Measurements from ENCODE around the gene ZBTB20.
"Not testable (repeated sequence)": the region's sequence is repeated elsewhere in the genome, so short reads cannot be mapped to it uniquely, and the experiment has no call there.

Gene ZBTB20

DNA sequence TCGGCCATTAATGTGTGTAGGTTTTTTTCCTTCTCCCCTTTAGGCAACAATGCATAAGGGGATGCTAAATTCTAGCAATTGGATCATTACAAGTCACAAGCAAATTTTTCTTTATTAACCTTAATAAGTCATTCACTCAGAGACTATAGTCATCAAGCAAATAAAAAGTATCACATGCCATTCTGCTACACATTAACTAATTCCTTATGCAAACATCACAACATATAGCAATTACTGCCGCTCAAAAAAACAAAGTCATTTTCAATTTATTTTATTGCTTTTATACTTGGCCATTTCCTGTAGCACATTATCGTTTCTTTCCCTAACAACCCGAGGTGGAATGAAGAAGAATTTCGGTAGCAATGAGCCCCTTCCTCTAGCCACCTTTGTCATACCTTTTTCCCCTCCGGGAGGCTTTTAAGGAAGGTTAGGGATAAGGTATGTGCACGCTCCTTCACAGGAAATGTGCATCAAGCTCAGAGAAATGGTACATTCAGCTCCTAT lies 432.1 kb downstream of the ZBTB20 start:
- DNase-seq (ENCODE audit: low spot score) = no peak

DNA sequence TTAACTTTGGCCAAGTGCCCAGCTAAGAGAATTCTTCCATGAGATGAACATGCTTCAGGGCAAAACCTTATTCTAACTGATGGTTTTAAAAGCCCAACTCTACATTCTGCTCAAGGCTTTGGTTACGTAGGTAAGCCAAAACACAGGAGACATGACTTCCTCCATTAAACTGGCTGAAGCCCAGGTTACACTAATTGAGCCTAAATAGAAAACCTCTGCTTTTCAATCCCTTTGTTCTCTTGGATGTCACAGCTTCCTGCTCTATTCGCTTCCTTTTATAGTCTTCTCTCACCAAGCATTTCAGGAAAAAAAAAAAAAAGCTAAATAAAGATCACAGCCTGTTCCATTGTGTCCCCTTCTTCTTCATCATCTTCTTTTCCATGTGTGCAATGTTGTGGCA lies 432.9 kb downstream of the ZBTB20 start:
- no peak for DNase-seq (ENCODE audit: low spot score)

DNA sequence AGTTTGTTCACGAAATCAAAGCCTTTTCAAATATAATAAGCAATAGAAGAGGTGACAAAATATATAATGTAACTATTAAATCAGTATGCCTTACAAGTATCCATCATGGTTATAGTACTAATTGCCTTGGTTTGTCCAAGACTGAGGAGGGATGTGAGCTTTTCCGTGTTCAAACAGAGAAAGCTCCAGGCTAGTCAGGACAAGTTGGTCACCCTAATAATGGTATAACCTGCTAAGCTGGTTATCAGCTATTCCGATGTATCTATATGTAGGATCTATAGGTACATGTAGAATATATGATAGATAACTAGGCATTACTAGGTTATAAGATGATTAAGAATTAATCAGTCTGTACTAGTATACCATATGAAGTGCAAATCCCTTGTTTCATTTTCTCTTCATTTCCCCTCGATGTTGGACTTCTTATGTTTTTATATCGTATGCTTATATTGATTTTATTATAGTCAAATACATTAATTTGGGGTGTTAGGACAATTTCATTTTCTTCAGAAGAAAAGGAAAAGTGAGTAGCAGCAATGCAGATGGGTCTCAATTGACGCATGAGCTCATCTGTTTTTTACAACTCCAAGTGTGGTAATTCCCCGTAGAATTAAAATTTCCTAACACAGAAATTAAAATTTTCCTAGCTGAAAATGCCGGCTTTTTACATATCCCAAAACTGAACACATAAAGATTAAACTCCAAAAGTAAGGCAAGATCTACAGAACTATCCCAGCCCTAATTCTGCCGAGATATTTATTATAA lies 434.2 kb downstream of the ZBTB20 start:
- no peak for DNase-seq (ENCODE audit: low spot score)

DNA sequence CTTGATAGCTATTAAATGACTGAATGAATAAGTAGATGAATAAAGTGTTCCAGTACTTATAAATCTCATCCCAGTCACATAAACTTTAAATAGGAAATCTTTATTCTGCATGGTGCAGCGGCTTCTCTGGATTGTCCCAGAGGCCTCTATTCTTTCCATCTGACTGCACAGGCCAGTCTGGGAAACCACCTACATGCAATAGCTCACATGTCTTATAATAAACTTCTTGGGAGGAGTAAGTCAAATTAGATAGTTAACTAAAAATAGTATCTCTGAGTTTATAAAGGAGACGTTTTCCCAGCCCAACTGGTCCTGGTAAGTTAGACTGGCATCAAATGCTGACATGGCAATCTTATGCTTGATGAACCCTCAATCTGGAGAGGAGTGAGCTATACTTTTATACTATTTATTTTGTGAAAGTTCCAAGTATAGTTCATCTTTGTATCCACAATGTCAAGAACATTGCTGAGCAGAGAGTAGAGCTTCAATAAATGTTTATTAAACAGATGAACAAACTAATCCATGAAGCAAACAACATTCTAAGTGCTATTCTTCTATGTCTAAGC lies 435.7 kb downstream of the ZBTB20 start:
- DNase-seq (ENCODE audit: low spot score) = no peak

DNA sequence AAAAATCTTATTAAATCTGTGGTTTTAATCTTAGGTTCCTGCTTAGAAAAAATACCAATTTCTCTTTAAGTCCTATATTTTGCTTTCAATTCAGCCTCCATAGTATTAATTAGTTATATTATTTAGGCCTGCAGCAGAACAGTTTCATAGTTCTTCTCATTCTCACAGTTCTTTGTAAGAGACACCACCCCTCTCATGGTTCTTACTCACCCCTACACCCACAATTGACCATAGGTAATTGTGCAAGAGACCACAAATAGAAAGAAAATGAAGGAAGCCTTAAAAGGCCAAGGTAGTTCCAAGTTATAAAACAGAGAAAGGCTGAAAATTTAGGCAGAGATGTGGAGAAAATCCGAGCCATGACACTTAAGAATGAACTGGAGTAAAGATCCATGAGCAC lies 438.0 kb downstream of the ZBTB20 start:
- peak; percentile 3 for DNase-seq (ENCODE audit: low spot score)

DNA sequence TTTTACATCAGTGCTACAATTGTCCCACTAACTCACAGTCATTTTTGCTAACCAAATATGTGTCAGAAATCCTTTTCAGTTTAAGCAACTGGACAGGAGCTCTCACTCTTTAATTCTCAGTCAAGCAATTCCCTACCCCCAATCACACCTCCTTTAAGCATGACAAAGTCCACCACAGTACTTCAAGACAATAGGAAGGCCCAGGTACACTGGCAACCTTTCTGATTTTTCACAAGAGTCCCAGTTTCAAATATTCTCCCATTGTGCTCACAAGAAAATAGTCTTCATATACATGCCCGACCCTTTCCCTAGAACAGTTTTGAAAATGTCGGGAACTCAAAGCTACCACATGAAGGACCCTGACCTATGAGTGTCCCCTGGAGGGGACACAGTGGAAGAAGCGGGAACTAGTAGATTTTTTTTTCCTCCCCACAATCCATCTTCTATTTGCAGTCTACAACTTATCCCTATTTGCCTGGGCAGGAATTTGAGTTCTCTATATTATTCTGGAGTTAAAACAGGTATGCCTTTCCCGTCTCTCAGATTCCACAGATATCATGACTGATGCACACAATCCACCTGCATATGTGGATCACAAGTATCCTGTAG lies 439.7 kb downstream of the ZBTB20 start:
- DNase-seq (ENCODE audit: low spot score) = no peak

DNA sequence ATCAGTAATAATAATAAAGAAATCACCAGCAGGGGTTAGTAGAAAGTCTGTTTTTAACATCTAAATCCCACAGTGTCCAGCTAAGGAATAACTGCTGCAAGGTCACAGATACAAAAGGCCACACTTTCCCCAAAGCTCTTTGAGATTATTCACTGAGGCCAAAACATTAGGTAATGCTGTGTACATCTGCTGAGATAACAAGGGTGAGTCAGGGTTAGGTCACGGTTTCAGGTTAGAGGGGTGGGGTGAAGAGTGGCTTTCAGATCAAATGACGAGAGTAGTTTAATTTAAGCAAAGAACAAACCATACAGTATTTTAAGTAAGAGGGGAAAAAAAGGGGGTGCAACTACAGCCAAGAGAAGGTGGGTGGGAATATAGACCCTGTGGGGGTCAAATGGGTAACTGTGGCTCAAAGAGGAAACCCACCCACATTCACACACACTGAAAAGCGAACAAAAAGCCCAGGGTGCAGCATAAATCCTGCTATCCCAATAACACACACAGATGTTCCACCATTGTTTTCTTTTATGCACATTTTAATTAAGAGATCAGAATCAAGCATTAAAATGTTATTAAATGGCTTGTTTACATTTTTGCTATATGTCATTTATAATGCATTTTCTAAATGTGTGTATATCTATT lies 440.4 kb downstream of the ZBTB20 start:
- DNase-seq (ENCODE audit: low spot score) = peak; percentile 20

DNA sequence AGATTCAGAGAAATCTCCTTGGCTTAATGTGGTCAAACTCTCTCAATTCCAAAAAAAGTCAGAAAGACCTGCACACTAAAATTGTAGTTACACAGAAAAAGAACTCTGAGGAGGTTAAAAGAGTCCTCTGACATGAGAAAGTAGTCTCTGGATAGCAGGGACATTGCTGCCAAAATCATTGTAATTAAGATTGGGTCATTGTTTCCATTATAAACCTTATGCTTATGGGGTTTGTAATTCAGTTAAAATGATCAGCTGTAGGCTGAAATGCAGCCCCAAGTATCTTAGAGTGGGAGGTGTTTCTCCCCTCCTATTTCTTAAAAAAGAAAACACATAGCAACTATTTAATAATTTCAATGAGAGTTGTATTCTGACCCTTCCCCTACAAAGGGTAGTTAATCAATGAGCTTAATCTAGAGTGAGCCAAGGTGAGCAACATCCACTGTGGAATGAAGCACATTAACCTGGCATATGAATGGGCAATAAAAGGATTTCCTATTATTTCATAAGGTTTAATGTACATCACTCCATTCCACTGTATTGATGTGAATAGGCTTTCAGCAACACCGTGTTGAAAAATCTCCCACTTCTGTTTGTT lies 446.4 kb downstream of the ZBTB20 start:
- no peak for DNase-seq (ENCODE audit: low spot score)

DNA sequence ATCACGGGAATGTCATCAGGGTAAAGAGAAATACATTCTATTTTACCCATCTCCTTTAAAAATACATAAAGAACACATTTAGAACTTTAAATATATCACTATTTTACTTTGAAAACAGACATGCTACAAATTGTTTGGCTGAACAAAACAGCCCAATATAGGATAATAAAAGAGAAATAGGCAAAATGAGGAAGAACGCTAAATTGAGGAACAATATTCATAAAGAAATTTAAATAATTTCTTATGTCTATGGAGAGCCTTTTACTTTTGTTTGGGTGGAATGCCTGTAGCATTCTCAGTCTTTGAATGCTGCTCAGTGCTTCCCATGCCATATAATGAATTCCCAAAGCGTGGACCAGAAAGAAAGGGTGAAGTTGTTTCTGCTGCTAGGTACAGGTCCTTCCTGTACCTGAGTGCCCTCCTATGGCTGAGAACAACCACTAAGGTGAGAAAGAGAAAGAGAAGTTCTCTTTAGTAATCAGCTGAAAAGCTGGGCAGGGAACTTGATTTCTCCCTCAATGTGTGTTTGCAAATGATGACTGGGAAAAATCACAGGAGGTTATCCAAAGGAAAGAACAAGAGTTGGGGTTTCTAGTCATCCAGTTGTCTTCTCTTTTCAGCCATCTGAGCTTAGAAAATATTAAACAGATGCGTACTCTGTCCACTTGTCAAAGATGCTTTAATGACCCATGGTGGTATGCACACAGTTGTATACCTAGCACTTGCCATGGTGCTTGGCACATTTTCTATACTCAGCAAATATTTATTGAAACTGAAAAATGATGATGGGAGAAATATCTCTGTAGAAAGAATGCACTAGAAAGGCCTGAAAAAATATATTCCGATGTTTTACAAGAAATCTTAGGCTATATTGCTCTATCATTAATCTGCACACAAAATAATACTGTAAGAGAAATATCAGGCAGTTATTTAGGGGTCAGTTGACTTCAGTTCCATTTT lies 448.7 kb downstream of the ZBTB20 start:
- no peak for DNase-seq (ENCODE audit: low spot score)

DNA sequence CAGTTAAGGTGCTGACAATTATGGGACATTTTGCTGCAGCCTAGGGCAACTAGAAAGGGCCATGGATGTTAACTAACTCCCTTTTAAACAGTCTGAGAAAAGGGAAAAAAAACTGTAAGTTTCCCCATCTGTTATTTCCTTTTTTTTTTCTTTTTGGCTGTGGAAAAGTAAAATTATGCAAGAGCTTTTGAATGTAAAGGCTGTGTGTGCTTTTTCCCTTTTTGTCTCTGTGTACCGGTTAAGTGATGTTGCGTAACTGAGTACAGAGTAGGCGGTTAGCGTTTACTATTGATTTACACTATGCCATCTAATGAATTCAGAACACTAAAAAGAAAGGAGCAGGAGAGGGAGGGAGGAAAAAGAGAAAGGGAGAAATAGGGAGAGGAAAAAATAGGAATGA lies 449.7 kb downstream of the ZBTB20 start:
- no peak for DNase-seq (ENCODE audit: low spot score)

DNA sequence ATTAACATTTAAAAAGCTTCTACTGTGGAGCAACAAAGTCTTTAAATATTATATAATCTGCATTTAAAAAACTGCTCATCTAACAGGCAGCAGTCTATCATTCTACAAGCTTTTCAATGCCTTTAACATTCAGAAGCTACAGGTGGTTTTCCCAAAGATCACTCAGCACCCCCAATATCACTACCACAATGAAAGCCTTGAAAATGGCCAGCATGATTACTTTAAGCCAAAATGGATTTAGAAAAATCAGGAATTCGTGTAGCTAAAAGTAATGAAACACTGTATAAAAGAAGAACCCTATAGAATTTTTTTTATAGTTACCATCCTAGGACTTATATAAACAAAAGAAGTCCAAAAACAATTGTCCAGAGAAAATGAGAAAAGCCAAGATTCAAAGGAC lies 452.8 kb downstream of the ZBTB20 start:
- DNase-seq (ENCODE audit: low spot score) = no peak

DNA sequence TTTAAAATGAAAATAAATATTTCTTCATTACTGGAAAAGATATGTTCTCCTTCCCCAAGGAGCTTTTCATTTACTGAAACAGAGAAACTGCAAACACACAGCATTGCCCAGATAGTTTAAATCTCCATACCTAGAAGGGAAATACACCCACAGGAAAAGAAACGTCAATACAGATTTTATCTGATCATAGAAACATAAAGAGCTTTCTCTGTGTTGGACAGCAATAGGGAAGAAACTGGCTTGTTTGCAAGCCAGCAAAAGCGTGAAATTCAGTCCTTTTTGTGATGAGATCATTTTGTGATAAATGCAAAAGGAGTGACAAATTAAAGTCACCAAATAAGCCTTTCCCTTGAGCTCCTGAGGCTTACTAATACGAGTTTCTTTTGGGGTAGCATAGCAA lies 455.2 kb downstream of the ZBTB20 start:
- DNase-seq (ENCODE audit: low spot score) = no peak

DNA sequence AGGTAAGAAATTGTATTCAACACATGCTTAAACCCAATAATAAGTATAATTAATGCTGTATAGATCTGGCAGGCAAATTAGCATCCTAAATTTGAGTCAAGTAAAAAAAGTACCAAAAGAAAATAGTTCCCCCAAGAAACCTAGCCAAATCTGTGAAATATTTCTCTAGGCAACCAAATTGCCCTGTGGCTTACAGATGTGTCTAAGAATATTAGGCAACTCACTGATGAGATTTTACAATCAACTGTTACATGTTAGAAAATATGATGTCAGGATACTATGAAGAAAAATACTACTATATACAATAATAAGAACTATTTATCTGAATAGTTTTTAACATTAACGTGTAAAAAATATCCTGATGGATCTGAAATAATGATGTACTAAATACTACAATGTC lies 456.2 kb downstream of the ZBTB20 start:
- no peak for DNase-seq (ENCODE audit: low spot score)

DNA sequence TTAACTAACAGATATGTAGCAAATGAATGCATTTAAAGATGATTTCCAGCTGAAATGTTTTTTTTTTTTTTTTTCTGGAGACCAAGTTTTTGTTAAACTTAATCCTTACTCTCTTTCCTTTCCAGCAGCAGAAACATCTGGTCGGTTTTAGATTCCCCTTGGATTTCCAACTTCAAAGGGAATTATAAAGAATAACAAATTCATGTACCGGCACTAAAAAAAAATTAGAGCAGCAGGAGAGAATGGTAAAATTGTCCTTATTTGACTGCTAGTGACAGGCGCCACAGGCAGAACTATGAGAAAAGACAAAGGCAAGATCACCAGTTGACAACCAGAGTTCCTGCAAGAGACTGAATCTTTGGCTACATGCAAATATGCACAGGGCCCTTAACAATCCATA lies 459.9 kb downstream of the ZBTB20 start:
- DNase-seq (ENCODE audit: low spot score) = no peak

DNA sequence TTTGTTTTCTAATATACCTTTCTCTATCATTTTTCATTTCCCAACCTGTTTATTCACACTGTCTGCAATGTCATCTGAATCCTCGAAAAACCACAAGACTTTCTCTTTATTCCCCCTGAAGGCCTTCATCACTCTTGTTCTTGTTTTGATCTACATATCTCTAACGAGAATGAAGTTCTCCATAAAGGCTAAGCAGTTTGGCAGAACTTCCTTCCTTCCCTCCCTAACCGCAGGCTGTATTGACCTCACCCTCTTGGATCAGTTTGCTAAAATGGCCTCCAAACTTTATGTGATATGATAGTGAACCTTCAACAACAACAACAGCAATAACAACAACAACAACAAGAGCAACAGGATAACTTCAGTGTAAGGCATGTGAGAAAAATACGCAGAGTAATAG lies 460.5 kb downstream of the ZBTB20 start:
- DNase-seq (ENCODE audit: low spot score) = peak; percentile 5

DNA sequence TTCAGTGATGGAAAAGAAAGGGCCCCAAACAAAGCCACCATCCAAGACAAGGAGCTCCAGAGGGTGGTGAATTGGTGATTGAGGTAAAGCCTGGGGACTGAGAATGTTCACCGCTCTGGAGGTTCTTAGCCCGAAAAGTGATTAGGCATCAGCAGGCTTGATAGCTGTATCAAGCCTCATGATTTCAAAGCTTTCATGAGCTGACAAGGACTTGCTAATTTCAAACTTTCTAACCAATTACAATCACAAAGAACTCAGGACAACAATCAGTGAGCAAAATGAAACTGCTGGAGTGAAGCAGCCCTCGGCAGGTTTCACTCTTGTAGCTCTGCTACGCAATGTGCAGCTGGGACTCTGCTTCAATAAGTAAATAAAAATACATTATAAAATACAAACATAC lies 461.9 kb downstream of the ZBTB20 start:
- DNase-seq (ENCODE audit: low spot score) = no peak

DNA sequence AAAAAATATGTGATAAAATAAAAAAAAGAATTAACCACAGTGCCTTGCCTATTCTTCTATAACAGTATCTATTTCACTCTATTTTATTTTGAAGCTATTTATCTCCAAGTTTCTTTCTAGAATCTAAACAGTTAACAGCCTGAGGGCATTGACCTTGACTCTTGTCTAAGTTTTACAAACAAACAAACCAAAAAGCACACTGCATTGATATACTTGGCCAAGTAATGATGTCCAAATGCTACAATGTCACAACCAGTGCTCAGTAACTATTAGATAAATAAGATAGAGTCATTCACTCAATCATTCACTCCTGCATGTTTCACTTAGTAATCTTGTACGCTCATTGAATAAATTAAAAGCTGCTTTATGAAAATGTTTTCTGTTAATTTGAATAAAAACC lies 466.8 kb downstream of the ZBTB20 start:
- no peak for DNase-seq (ENCODE audit: low spot score)

DNA sequence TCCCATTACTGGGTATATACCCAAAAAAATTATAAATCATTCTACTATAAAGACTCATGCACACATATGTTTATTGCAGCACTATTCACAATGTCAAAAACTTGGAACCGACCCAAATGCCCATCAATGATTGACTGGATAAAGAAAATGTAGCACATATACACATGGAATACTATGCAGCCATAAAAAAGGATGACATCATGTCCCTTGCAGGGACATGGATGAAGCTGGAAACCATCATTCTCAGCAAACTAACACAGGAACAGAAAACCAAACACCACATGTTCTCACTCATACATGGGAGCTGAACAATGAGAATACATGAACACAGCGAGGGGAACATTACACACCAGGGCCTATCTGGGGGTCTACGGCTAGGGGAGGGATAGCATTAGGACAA lies 467.3 kb downstream of the ZBTB20 start:
- DNase-seq (ENCODE audit: low spot score) = not testable (repeated sequence)

DNA sequence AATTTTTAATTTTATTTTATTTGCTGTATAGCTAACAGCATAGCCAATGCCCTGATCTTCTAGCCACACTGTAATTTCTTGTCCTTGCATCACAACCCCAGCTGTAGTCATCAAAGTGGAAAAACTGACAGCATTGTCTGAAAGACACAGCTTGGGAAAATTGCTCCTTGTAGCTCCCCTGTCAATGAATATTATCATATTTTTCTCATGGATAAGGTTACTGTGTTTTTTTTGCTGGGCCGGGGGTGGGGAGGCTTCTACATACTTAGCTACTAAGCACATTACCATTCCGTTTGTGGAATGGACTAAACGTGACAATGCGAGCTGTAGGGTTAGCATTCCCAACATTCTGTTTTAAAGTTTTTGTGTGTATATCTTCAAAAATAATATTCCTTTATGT lies 472.0 kb downstream of the ZBTB20 start:
- DNase-seq (ENCODE audit: low spot score) = no peak

DNA sequence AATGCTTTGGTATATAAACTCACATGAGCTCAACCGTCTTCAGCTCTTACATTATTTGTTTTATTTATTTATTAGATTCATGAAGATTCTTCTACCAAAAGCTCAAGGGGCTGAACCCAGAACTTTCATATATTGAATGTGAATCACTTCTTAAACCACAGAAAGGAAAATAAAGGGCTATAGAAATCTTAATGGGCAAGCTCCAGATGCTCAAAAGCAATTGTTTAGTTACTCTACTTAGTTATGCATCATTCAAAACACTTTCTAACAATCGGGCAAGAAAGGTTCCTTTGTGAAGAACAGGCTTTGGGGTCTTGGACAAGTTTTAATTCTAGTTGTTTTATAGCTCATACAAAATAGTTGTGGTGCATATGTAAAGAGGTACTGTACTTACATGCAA lies 473.1 kb downstream of the ZBTB20 start:
- DNase-seq (ENCODE audit: low spot score) = no peak

DNA sequence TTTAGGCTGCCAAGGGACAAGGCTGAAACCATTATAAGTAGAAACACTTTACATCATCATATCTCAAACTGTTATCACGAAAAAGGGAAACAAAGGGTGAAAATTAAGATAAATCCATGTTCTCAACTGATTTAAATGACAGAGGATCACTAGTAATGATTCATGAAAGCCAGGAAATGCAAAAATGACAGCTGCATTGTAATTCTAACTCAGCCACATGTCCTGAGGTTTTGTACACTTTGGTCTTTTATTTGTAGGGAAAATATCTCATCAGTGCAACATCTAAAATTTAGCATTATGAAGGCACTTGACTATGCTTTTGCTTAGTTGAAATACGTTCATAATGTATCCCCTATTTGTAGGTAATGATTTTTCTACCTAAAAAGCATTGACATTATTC lies 473.6 kb downstream of the ZBTB20 start:
- no peak for DNase-seq (ENCODE audit: low spot score)

All from AG08396 (cell line).